Prostate gland (tissue), 2 donors: ENCODE results near the gene PRR7. TPM values are rescaled to one million over a fixed set of nuclear protein-coding genes. Genes with fewer than 3 reads are reported as not detected.

Experiments used
- DNase-seq: peaks from one replicate; pipeline ENCODE4 v3.0.0-alpha.2; 2019; ENCODE audit warnings: low spot score
- H3K27ac ChIP-seq, 2 donors: fragments of 200-600 bp; sonication (generic); 2 replicates each; pipeline ENCODE4 v1.5.1; 2017 to 2019
- H3K27me3 ChIP-seq: fragments of 200-600 bp; sonication (generic); replicated peaks from 2 replicates; pipeline ENCODE4 v1.5.1; 2019; ENCODE audit not compliant: insufficient read depth
- H3K36me3 ChIP-seq, 2 donors: fragments of 200-600 bp; sonication (generic); 1 replicate in 1 of 2; 2 replicates in 1 of 2; pipeline versions ENCODE4 v1.5.1 to v1.8.1; 2017 to 2019
- H3K4me1 ChIP-seq: fragments of 200-600 bp; sonication (generic); replicated peaks from 2 replicates; pipeline ENCODE4 v1.5.1; 2019
- H3K4me3 ChIP-seq, 2 donors: fragments of 200-600 bp; sonication (generic); 2 replicates each; pipeline ENCODE4 v1.5.1; 2017 to 2019
- H3K9me3 ChIP-seq: fragments of 200-600 bp; sonication (generic); 2 replicates; pipeline ENCODE4 v1.5.1; 2017
- POLR2A ChIP-seq: fragments of 450-650 bp; IDR thresholded peaks from one replicate; pipeline ENCODE4 v1.6.1; 2016; ENCODE audit warnings: antibody characterized with exemption, mild to moderate bottlenecking
- POLR2AphosphoS5 ChIP-seq: sonication (generic); formaldehyde crosslinking; IDR thresholded peaks from one replicate; pipeline ENCODE4 v1.6.1; 2017; ENCODE audit warnings: antibody characterized with exemption
- WGBS: methylation state at CpG from one replicate; pipeline ENCODE4 v1.1.5; 2018; 5-methylcytosine and 5-hydroxymethylcytosine counted together
- intact Hi-C: fragments of 100-400 bp; cut with DNase I; formaldehyde crosslinking; loops from one replicate; pipeline ENCODE4 v1.14.2; 2022
- total RNA-seq, 2 donors: library from RNA; depleted of rRNA; stranded (reverse); fragments of >200 nt; gene quantifications; one replicate each; pipeline ENCODE4 v1.1.0, GENCODE V29; 2016
- TF ChIP-seq, protein P1 (sequence below), 4 experiments: fragments of 200-600 bp in 2 of 4; fragments of 450-650 bp in 2 of 4; sonication (generic) in 2 of 4; IDR thresholded peaks; 1 replicate in 3 of 4; 2 replicates in 1 of 4; pipeline ENCODE4 v1.5.1; 2016 to 2019; ENCODE audit warnings: antibody characterized with exemption in 4 of 4, mild to moderate bottlenecking in 2 of 4, moderate library complexity in 2 of 4

The PRR7 gene
- total RNA-seq, 2 donors from 2014 or later: 8.7 to 11.0 TPM

DNA sequence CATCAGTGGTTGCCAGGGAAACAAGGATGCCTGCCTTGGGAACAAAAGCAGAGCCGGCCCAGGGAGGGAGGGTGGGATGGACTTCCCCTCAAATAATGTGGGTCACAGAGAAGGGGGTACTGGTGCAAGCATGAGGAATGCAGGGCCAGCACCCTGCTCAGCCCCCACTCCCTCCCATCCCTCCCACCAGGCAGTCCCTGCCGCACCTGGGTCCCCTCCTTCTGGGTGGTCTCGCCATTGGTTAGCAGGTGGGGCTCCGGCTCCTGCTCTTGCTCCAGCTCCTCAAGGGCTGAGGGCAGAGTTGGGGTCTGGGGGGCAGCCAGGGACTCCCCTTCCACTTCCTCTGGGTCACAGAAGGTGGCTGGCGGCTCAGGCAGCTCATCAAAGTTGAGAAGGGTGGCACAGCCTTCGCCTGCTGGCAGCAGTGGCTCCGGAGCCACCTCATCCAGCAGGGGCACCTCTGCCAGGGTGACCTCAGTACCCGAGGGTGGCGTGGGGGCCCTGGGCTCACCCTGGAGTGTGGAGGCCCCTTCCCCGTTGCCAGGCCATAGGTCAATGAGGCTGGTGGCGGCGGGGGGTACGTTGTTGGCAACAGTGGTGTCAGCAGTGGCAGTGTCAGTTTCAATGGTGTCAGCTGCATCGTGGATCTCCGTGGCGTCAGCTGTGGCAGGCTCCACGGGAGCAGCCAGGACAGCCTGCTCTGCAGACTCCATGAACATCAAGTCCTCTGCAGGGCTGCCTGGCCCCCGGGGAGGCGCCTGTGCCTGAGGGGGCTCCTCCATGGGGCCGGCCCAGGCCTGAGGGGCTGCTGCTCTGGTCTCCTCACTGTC is 11.5 kb downstream of the PRR7 start:
- H3K27ac ChIP-seq: no peak overlapping the region

DNA sequence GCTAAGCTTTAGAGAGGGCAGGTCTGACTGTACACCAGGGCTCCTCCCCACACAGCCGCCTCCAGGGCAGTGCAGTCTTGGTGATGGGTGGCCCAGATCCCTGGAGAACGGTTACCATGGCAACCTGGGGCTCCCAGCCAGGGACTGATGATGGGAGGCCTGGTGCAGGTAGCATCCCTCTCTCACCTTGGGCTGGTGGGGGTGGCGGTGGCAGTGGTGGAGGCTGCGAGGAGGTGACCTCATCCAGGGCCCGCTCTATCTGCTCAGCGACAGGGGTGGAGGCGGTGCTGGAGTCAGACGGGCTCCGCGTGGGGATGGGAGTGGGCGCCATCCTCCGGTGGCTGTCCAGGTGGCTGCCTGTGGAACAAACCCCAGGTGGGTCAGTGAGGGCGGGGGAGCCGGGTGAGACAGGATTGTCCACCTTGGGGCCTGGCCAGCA is 12.3 kb downstream of the PRR7 start:
- intact Hi-C loops: loop anchor here (5.0 kb wide), 1 partner anchor 142 kb away; no protein-coding TSS in a partner anchor
- H3K36me3 ChIP-seq: no peaks in the 10 kb centered on the region
- H3K27ac ChIP-seq: no peak overlapping the region
- whole genome bisulfite sequencing: 82% methylated on average over 14 of the region's 14 CpGs
- TF ChIP-seq, protein P1, sequence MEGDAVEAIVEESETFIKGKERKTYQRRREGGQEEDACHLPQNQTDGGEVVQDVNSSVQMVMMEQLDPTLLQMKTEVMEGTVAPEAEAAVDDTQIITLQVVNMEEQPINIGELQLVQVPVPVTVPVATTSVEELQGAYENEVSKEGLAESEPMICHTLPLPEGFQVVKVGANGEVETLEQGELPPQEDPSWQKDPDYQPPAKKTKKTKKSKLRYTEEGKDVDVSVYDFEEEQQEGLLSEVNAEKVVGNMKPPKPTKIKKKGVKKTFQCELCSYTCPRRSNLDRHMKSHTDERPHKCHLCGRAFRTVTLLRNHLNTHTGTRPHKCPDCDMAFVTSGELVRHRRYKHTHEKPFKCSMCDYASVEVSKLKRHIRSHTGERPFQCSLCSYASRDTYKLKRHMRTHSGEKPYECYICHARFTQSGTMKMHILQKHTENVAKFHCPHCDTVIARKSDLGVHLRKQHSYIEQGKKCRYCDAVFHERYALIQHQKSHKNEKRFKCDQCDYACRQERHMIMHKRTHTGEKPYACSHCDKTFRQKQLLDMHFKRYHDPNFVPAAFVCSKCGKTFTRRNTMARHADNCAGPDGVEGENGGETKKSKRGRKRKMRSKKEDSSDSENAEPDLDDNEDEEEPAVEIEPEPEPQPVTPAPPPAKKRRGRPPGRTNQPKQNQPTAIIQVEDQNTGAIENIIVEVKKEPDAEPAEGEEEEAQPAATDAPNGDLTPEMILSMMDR (IDR thresholded peaks at IDR 0.05): no peak
- TF ChIP-seq POLR2AphosphoS5 (no peak), POLR2A (no peak)
- H3K9me3 ChIP-seq: no peaks in the 10 kb centered on the region
- no peak overlapping the region for H3K4me3 ChIP-seq
- H3K27me3 ChIP-seq: no peaks in the 10 kb centered on the region
- no peak for DNase-seq
- H3K4me1 ChIP-seq: no peaks in the 10 kb centered on the region

More for the DNA sequence above, 11.5 kb downstream of the PRR7 start:
- intact Hi-C loops: loop anchor here (5.0 kb wide), 1 partner anchor 141 kb away; no protein-coding TSS in a partner anchor
- Histone ChIP-seq H3K36me3 (no peaks in the 10 kb centered on the region), H3K27me3 (no peaks in the 10 kb centered on the region), H3K4me3 (no peak overlapping the region), H3K4me1 (no peaks in the 10 kb centered on the region), H3K9me3 (no peaks in the 10 kb centered on the region)
- DNase-seq: no peak
- TF ChIP-seq POLR2AphosphoS5 (no peak), POLR2A (no peak)
- TF ChIP-seq, protein P1 (IDR thresholded peaks at IDR 0.05): no peak
- 86% methylated on average over 18 of the region's 20 CpGs for WGBS

DNA sequence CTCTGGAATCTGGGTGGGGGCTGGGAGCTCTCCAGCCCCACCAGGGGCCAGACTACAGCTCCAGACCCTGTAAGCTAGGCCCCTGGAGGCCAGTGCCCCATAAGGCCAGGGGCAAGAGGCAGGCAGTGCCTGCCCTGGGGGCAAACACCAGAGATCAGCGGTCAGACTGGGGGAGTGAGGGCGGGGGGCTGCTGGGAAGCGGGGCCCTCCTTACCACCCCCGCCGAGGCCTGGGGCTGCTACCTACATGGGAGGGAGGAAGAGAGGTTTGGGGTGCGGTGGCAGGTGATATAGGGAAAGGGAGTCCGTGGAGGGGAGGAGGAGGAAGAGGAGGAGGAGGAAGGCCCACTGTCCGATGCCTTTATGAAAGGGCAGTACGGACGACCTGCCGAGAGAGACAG is 12.7 kb downstream of the PRR7 start:
- no peak for TF ChIP-seq POLR2A
- TF ChIP-seq POLR2AphosphoS5: no peak
- TF ChIP-seq, protein P1 (IDR thresholded peaks at IDR 0.05): no peak
- Histone ChIP-seq H3K36me3 (no peaks in the 10 kb centered on the region), H3K27ac (no peak overlapping the region), H3K27me3 (no peaks in the 10 kb centered on the region), H3K4me3 (no peak overlapping the region), H3K9me3 (no peaks in the 10 kb centered on the region), H3K4me1 (no peaks in the 10 kb centered on the region)
- DNase-seq: no peak
- intact Hi-C loops: loop anchor here (5.0 kb wide), 1 partner anchor 142 kb away; no protein-coding TSS in a partner anchor
- 80% methylated on average over 11 of the region's 11 CpGs for WGBS

DNA sequence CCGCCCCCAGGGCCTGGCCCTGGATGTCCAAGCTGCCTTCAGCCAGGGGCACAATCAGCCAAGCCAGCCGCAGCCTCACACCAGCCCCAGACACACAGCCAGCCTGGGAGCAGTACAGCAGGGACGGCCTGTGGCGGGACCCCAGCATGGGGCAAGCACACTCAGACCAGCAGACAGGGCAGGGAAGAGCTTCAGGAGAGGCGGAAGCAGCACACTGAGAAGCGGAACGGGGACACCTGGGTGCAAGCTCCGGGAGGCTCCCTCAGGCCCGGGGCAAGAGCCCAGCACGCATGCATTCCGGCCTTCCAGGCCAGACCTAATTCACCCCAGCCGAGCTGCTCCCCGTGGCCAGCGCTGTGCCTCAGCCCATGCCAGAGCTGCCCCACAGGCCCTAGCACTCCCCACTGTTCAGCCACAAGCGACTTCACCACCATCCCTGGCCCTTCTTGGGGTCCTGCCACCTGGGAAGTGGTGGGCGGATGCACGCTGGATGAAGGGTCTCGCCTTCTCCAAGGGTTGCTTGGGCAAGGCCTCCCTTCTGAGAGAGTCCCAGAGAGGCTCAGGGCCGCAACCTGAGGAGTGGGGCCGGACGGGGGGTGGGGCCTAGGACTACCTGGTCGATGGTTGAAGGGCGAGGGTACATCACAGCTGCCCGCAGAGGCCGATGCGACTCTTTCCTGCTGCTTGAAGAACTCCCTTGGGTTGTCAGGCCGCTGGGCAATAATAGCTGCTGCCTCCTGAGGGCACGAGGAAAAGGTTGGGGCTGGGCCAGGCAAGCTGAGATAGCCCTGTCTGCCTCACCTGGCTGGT is 13.4 kb downstream of the PRR7 start:
- H3K36me3 ChIP-seq: no peaks in the 10 kb centered on the region
- DNase-seq: no peak
- TF ChIP-seq, protein P1 (IDR thresholded peaks at IDR 0.05): no peak
- TF ChIP-seq POLR2A (no peak), POLR2AphosphoS5 (no peak)
- no peaks in the 10 kb centered on the region for H3K9me3 ChIP-seq
- intact Hi-C loops: loop anchor here (5.0 kb wide), 1 partner anchor 143 kb away; no protein-coding TSS in a partner anchor
- WGBS: 92% methylated on average over 28 of the region's 28 CpGs
- no peak overlapping the region for H3K4me3 ChIP-seq
- H3K27ac ChIP-seq: no peak overlapping the region
- H3K4me1 ChIP-seq: no peaks in the 10 kb centered on the region
- H3K27me3 ChIP-seq: no peaks in the 10 kb centered on the region
